Pons (tissue), 1 donor: ENCODE data around the gene TNFRSF6B.
"Not testable (repeated sequence)": the region's sequence is repeated elsewhere in the genome, so short reads cannot be mapped to it uniquely, and the experiment has no call there.

ENCODE experiments used
- DNase-seq: peaks from one replicate; pipeline ENCODE4 v3.0.0-alpha.2; 2016; ENCODE audit warnings: low spot score

The TNFRSF6B gene, protein sequence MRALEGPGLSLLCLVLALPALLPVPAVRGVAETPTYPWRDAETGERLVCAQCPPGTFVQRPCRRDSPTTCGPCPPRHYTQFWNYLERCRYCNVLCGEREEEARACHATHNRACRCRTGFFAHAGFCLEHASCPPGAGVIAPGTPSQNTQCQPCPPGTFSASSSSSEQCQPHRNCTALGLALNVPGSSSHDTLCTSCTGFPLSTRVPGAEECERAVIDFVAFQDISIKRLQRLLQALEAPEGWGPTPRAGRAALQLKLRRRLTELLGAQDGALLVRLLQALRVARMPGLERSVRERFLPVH

DNA sequence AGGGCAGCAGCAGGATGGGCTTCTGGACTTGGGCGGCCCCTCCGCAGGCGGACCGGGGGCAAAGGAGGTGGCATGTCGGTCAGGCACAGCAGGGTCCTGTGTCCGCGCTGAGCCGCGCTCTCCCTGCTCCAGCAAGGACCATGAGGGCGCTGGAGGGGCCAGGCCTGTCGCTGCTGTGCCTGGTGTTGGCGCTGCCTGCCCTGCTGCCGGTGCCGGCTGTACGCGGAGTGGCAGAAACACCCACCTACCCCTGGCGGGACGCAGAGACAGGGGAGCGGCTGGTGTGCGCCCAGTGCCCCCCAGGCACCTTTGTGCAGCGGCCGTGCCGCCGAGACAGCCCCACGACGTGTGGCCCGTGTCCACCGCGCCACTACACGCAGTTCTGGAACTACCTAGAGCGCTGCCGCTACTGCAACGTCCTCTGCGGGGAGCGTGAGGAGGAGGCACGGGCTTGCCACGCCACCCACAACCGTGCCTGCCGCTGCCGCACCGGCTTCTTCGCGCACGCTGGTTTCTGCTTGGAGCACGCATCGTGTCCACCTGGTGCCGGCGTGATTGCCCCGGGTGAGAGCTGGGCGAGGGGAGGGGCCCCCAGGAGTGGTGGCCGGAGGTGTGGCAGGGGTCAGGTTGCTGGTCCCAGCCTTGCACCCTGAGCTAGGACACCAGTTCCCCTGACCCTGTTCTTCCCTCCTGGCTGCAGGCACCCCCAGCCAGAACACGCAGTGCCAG lies at the start of gene TNFRSF6B:
Gene TNFRSF6B, plus strand, starts transcription at position 25 of the 729 bp plus-strand sequence. Its CDS starts 116 bp downstream, at position 141.
- DNase-seq: no peak

DNA sequence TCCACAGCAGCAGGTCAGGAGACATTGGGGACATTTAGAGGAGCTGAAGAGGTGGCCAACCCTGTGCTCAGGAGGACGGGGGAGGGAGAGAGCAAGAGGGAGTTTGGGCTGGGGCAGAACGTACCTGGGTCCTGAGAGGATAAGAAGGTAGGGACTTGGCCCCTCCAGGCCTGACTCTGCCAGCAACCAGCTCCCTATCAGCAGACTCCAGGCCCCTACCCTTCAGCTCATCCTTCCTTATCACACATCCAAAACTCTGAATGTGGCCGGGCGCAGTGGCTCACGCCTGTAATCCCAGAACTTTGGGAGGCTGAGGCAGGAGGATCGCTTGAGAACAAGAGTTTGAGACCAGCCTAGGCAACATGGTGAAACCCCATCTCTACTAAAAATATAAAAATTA lies 48.3 kb upstream of the TNFRSF6B start:
- no peak for DNase-seq

DNA sequence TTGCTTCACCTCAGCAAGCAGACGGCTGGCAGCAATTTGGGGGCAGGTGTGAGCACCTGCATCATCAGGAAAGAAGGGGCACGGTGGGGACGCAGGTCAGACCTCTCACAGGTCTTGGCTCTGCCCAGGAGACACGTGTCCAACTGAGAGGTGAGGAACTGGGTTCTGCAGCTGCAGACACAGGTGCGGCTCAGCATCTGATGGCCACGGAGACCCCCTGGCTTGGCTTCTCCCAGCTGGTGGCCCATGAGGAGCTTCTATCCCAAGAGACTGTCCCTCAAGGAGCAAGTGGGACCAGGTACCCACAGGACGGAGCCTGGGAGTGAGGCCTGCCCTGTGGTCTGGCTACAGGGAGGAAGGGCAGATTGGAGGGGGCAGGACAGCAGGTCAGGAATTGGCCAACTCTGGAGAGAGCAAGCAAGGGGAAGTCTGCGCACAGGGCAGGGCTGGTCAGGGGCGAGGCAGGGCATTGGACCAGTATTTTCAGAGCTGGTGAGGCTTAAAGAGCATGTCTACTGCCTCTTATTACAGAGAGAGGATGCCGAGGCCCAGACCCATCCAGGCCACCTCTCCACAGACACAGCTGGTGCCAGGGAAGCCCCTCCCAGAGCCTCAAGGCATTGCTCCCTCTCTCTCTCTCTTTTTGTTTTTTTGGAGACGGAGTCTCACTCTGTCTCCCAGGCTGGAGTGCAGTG lies 47.4 kb upstream of the TNFRSF6B start:
- DNase-seq: no peak

DNA sequence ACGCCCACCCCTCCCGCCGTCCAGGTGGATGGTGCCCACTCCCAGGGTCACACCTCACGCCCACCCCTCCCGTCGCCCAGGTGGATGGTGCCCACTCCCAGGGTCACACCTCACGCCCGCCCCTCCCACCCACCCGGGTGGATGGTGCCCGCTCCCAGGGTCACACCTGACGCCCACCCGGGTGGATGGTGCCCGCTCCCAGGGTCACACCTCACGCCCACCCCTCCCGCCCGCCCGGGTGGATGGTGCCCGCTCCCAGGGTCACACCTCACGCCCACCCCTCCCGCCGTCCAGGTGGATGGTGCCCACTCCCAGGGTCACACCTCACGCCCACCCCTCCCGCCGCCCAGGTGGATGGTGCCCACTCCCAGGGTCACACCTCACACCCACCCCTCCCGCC lies 46.0 kb upstream of the TNFRSF6B start:
- DNase-seq: not testable (repeated sequence)

- no peak for DNase-seq
These were observed 44.6 kb upstream of the TNFRSF6B start for GRCh38 chr20:63651942-63652191.

- no peak for DNase-seq
These were observed 44.1 kb upstream of the TNFRSF6B start for GRCh38 chr20:63652192-63652980.

DNA sequence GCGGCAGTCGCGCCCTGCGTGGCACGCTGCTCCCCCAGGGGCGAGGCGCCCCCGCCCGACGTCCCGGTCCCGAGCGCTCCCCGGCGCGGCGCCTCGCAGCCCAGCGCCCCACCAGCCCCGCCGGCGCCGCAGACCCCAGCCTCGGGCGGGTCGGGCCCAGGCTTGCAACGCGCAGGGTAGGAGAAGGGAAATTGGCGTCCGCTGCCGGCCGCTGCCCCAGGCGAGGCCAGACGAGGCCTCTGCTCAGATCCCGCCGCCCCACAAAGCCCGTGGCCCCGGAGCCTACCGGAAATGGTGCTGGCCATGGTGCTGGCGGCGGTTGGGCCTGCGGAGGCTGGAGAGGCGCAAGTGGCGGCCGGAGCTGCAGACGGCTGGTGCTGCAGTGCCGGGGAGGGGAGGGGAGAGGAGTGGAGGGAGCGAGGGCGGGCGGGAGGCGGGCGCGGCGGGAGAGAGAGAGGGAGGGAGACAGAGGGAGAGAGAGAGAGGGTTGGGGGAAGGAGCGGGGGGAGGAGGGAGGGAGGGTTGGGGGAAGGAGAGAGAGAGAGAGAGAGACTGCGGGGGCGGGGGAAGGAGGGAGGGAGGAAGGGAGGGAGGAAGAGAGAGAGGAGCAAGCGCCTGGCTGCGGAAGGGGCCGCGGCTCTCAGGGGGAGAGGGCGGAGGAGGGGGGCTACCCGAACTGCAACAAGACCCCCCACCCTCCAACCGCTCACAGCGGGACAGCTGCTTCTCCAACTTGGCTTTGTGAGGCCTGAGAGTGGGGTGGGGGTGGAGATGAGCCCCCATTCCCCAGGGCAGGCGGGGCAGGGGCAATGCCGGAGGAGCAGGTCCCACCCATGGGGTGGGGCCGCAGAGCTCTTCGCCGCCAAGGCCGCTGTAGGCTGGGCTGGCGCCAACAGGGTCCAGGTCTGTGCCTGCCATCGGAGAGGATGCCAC lies 43.1 kb upstream of the TNFRSF6B start, which contains the start of gene STMN3:
Gene STMN3, minus strand, starts transcription at position 384 of the 933 bp plus-strand sequence. Its CDS starts 79 bp downstream, at position 305.
- DNase-seq: peak; percentile 54

GRCh38 chr20:63653974-63654668 lies 42.3 kb upstream of the TNFRSF6B start:
- DNase-seq: no peak

DNA sequence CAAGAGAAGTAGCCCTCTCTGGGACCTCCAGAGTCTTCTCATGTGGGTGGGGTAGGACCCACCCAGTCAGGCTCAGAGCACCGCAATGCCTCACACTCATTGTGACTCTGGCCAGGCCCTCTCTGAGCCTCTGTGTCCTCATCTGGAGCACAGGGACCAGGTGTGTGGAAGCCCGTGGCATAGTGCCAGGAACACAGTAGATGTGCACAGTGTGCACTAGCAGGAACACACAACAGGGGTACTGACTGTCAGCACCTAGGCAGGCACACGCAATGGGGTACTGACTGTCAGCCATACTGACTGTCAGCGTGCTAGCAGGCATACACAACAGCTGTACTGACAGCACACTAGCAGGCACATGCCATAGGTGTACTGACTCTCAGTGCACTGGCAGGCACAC lies 41.2 kb upstream of the TNFRSF6B start:
- DNase-seq: no peak

DNA sequence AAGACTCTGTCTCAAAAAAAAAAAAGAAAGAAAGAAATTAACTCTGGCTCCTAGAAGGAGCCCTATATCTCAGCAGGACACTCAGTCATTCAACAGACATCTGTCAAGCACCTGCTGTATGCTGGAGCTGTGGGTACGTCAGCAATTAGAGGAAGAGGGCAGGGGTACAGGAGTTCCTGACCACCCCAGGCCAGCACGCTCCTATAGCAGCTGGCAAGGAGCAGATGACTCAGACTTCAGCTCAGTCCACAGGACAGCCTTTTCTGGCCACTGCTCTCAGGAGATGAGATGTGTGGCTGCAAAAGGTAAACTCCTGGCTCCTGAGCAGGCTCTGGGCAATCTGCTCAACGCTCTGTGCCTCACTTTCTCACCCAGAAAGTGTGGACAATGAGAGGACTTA lies 40.0 kb upstream of the TNFRSF6B start:
- DNase-seq: no peak

DNA sequence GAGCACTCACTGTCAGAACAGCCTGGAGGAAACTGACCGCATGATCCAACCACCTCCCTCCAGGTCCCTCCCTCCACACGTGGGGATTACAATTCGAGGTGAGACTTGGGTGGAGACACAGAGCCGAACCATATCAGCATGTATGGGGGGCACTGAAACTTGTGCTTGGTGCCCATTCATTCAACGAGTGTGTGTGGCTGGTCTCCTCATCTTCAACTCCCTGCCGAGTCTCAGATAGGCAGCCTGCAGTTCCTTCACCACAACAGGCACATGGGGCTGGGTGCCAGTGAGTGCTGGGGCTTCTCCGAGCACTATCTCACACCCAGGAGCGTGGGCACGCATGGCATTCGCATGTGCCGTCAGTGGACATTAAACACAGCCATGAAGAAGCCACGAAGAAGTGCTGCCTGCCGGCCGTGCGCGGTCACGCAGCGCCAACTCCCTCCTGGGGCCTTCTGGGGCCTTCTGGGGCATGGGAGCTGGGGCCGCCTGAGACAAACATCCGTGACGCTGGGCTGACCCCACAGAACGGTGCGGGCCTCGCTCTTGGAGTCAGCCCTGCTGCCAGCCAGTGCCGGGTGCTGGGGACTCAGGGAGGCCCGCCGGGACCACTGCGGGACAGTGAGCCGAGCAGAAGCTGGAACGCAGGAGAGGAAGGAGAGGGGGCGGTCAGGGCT lies 39.1 kb upstream of the TNFRSF6B start:
- DNase-seq: no peak

DNA sequence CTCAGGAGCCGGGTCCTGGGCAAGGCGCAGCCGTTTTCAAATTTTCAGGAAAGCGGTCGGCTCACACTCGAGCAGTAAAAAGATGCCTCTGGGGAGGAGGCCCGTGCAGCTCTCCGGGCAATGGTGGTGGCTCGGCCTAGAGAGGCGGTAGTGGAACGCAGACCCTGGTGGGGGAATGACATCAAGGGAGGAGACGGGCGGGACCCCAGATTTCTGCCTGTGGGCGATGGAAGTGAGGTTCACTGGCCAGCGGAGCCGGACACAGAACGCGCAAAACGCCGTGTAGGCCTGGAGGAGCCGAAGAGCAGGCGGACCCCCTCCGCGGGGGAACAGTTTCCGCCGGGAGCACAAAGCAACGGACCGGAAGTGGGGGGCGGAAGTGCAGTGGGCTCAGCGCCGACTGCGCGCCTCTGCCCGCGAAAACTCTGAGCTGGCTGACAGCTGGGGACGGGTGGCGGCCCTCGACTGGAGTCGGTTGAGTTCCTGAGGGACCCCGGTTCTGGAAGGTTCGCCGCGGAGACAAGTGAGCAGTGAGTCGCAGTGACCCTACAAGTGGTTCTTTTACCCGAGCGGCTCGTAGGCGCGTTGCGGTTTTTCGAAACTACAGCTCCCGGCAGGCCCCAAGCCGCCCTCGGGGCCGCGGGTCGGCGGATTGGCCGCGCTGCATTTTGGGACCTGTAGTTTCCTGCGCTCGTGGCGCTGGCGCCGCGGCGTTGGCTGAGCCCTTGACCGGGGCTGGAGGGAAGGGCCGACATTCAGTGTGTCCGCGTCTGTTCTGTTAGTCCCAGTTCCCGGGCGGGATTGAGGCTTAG lies 38.3 kb upstream of the TNFRSF6B start, which contains the start of gene RTEL1:
Gene RTEL1, plus strand, starts transcription at position 376 of the 812 bp plus-strand sequence. CDS start 1,091 bp downstream, outside the sequence.
- peak; percentile 89 for DNase-seq

DNA sequence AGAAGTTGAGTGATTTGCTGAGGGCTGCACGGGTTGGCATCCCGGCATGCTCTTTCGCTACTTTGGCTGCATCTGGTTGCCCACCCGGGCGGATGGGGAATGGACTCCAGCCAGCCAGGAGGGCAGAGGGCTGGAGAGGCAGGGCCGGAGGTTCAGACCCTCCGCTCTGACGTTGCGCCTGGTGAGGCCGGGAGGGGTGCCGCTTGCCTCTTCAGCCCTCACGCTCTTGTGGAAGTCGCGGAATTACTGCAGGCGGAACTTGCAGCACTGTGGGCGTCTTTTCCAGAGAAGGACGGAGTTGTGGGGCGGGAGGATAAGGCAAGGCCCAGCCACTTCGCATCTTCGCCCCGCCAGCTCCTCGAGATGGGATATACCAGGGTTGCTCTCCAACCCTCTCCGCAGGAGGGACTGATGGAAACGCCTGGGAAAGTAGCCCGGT lies 37.7 kb upstream of the TNFRSF6B start:
- no peak for DNase-seq

GRCh38 chr20:63659370-63659769 lies 37.1 kb upstream of the TNFRSF6B start:
- DNase-seq: no peak

- not testable (repeated sequence) for DNase-seq
These were observed 36.3 kb upstream of the TNFRSF6B start for GRCh38 chr20:63660174-63660573.

- DNase-seq: no peak
These were observed 35.8 kb upstream of the TNFRSF6B start for GRCh38 chr20:63660622-63661021.

DNA sequence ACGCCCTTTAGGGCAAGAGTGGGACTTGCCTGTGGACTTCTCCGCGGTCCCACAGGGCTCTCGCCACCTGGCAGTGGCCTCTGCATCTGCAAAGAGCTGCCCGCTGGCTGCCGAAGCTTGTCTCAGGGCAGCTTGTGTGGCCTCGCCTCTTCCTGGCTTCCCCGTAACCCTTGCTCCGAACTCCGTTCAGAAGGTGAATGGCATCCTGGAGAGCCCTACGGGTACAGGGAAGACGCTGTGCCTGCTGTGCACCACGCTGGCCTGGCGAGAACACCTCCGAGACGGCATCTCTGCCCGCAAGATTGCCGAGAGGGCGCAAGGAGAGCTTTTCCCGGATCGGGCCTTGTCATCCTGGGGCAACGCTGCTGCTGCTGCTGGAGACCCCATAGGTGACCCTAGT lies 35.3 kb upstream of the TNFRSF6B start:
- no peak for DNase-seq

GRCh38 chr20:63661959-63662812 lies 34.3 kb upstream of the TNFRSF6B start:
- no peak for DNase-seq
